Liver (tissue), 9 donors: Measurements from ENCODE around the gene CYP8B1. TPM values are rescaled to one million over a fixed set of nuclear protein-coding genes. Genes with fewer than 3 reads are reported as not detected.
A peak's percentile ranks its signal among the peaks of the same experiment; 100 is the strongest.

ENCODE experiments used
- DNase-seq: peaks from one replicate; pipeline ENCODE4 v3.0.0-alpha.2; 2017; ENCODE audit warnings: low spot score
- H3K27ac ChIP-seq, 2 donors: one replicate each; pipeline ENCODE4 v1.7.0; 2013; ENCODE audit warnings: inconsistent platforms in 2 of 2, low read length in 2 of 2, control low read depth in 1 of 2, low read depth in 1 of 2, mild to moderate bottlenecking in 1 of 2
- H3K27me3 ChIP-seq, 4 donors: one replicate each; pipeline versions ENCODE4 v1.6.1 to v1.7.0; 2013; ENCODE audit warnings: low read length in 3 of 4, inconsistent platforms in 1 of 4, mild to moderate bottlenecking in 1 of 4, moderate library complexity in 1 of 4; ENCODE audit not compliant: control insufficient read depth in 4 of 4, insufficient read depth in 4 of 4
- H3K36me3 ChIP-seq, 4 donors: one replicate each; pipeline versions ENCODE4 v1.6.1 to v1.7.0; 2013; ENCODE audit warnings: low read length in 3 of 4, mild to moderate bottlenecking in 3 of 4, low read depth in 1 of 4, moderate library complexity in 1 of 4; ENCODE audit not compliant: control insufficient read depth in 4 of 4, insufficient read depth in 3 of 4
- H3K4me1 ChIP-seq, 4 donors: one replicate each; pipeline versions ENCODE4 v1.6.1 to v1.7.0; 2013; ENCODE audit warnings: low read length in 3 of 4, mild to moderate bottlenecking in 3 of 4, moderate library complexity in 1 of 4; ENCODE audit not compliant: control insufficient read depth in 4 of 4, insufficient read depth in 4 of 4
- H3K4me3 ChIP-seq, 3 donors: one replicate each; pipeline versions ENCODE4 v1.6.1 to v1.7.0; 2013; ENCODE audit warnings: low read length in 3 of 3, control low read depth in 1 of 3, low read depth in 1 of 3, mild to moderate bottlenecking in 1 of 3
- H3K9ac ChIP-seq, 2 donors: one replicate each; pipeline ENCODE4 v1.7.0; 2013; ENCODE audit warnings: low read length in 2 of 2, mild to moderate bottlenecking in 2 of 2, moderate library complexity in 2 of 2, control low read depth in 1 of 2, low read depth in 1 of 2
- H3K9me3 ChIP-seq, 4 donors: one replicate each; pipeline versions ENCODE4 v1.6.1 to v1.7.0; 2013; ENCODE audit warnings: low read length in 3 of 4; ENCODE audit not compliant: control insufficient read depth in 4 of 4
- ATF3 ChIP-seq: IDR thresholded peaks from 2 replicates; pipeline ENCODE4 v1.6.1; 2016; ENCODE audit warnings: antibody characterized with exemption
- CTCF ChIP-seq: fragments of 150-350 bp; IDR thresholded peaks from 2 replicates; pipeline ENCODE4 v1.5.1; 2017; ENCODE audit warnings: improper control_type of control experiment, low read depth, low read length; ENCODE audit not compliant: missing input control
- EGR1 ChIP-seq, 2 donors: IDR thresholded peaks; 2 replicates each; pipeline ENCODE4 v1.6.1; 2016 to 2018; ENCODE audit warnings: antibody characterized with exemption in 2 of 2, low read depth in 2 of 2
- FOXA1 ChIP-seq: IDR thresholded peaks from 2 replicates; pipeline ENCODE4 v1.6.1; 2016; ENCODE audit warnings: antibody characterized with exemption
- FOXA2 ChIP-seq: IDR thresholded peaks from 2 replicates; pipeline ENCODE4 v1.6.1; 2016; ENCODE audit warnings: antibody characterized with exemption
- GABPA ChIP-seq, 2 donors: IDR thresholded peaks in 1 of 2; conservative IDR thresholded peaks in 1 of 2; 2 replicates each; pipeline ENCODE4 v1.6.1; 2016; ENCODE audit warnings: antibody characterized with exemption in 2 of 2, mild to moderate bottlenecking in 1 of 2, moderate library complexity in 1 of 2
- HNF4A ChIP-seq, 2 donors: conservative IDR thresholded peaks; 2 replicates each; pipeline ENCODE4 v1.6.1; 2016; ENCODE audit warnings: antibody characterized with exemption in 2 of 2, mild to moderate bottlenecking in 2 of 2
- HNF4G ChIP-seq: IDR thresholded peaks from 2 replicates; pipeline ENCODE4 v1.6.1; 2016; ENCODE audit warnings: antibody characterized with exemption
- JUND ChIP-seq, 2 donors: IDR thresholded peaks; 2 replicates each; pipeline ENCODE4 v1.6.1; 2016; ENCODE audit warnings: antibody characterized with exemption in 2 of 2
- NR2F2 ChIP-seq: IDR thresholded peaks from 2 replicates; pipeline ENCODE4 v1.6.1; 2016; ENCODE audit warnings: antibody characterized with exemption
- REST ChIP-seq: IDR thresholded peaks from 2 replicates; pipeline ENCODE4 v1.6.1; 2016; ENCODE audit warnings: antibody characterized with exemption, mild to moderate bottlenecking
- RXRA ChIP-seq, 2 donors: IDR thresholded peaks; 2 replicates each; pipeline ENCODE4 v1.6.1; 2017 to 2018; ENCODE audit warnings: antibody characterized with exemption in 2 of 2, mild to moderate bottlenecking in 1 of 2
- SP1 ChIP-seq: IDR thresholded peaks from 2 replicates; pipeline ENCODE4 v1.6.1; 2018; ENCODE audit warnings: antibody characterized with exemption, mild to moderate bottlenecking
- TAF1 ChIP-seq: conservative IDR thresholded peaks from 2 replicates; pipeline ENCODE4 v1.6.1; 2016; ENCODE audit warnings: antibody characterized with exemption, mild to moderate bottlenecking
- YY1 ChIP-seq: IDR thresholded peaks from 2 replicates; pipeline ENCODE4 v1.6.1; 2016; ENCODE audit warnings: antibody characterized with exemption, mild to moderate bottlenecking
- ZBTB33 ChIP-seq: IDR thresholded peaks from 2 replicates; pipeline ENCODE4 v1.6.1; 2016; ENCODE audit warnings: antibody characterized with exemption
- WGBS: extraction: QIAGEN DNeasy Blood & Tissue Kit; methylation state at CpG from one replicate; pipeline ENCODE4 v1.1.7; 2013; 5-methylcytosine and 5-hydroxymethylcytosine counted together
- polyA plus RNA-seq, 2 donors: library from polyadenylated mRNA; stranded (reverse) in 1 of 2; unstranded in 1 of 2; fragments of 200-250 nt in 1 of 2; fragments of >200 nt in 1 of 2; fragmentation: Nextera tagmentation in 1 of 2; extraction: Ambion mirVana in 1 of 2; gene quantifications; one replicate each; pipeline versions ENCODE4 v1.2.1 to v1.2.3, GENCODE V29; 2013 to 2015
- total RNA-seq, 2 donors: library from RNA; depleted of rRNA; stranded (reverse); fragments of >200 nt; gene quantifications; one replicate each; pipeline ENCODE4 v1.2.3, GENCODE V29; 2014
- donor health status: healthy.
- donor health status: healthy.
- donor health status: healthy.
- donor health status: healthy.
- donor health status: healthy.

CYP8B1 gene
- total and polyA plus RNA-seq, 4 donors = 21.2 to 490 (median 223) TPM

GRCh38 chr3:42829628-42830436 lies 45.8 kb downstream of the CYP8B1 start:
- Histone ChIP-seq H3K9ac (no peak overlapping the region), H3K4me1 (peaks cover 6 to 44% (median 40%) of the 10 kb centered on the region in 4 donors), H3K36me3 (no peaks in the 10 kb centered on the region), H3K9me3 (no peaks in the 10 kb centered on the region), H3K27me3 (no peaks in the 10 kb centered on the region), H3K27ac (peak overlapping the region; percentile 74 to 79), H3K4me3 (no peak overlapping the region)
- 24% methylated on average over 5 of the region's 5 CpGs for WGBS
- DNase-seq = no peak
- peak; percentile 10 for TF ChIP-seq ZBTB33
- TF ChIP-seq HNF4A (conservative IDR thresholded peaks at IDR 0.05) = peak; percentile 87 to 90
- no peak for TF ChIP-seq EGR1 (IDR thresholded peaks at IDR 0.05; ENCODE audit: low read depth in 2 of 2)
- peak; percentile 96 to 98 for TF ChIP-seq RXRA (IDR thresholded peaks at IDR 0.05)
- peak; percentile 43 for TF ChIP-seq SP1
- TF ChIP-seq ATF3 = no peak
- TF ChIP-seq JUND (IDR thresholded peaks at IDR 0.05) = peak; percentile 35 to 48
- no peak for TF ChIP-seq REST
- TF ChIP-seq YY1 = no peak
- TF ChIP-seq HNF4G = peak; percentile 61

- Histone ChIP-seq H3K4me3 (no peak overlapping the region), H3K9me3 (no peaks in the 10 kb centered on the region), H3K9ac (no peak overlapping the region), H3K27me3 (no peaks in the 10 kb centered on the region), H3K27ac (peak overlapping the region; percentile 74 to 79), H3K4me1 (peaks cover 6 to 44% (median 40%) of the 10 kb centered on the region in 4 donors), H3K36me3 (no peaks in the 10 kb centered on the region)
- no peak for DNase-seq
- 35% methylated on average over 5 of the region's 5 CpGs for WGBS
- TF ChIP-seq YY1 (peak; percentile 31), RXRA (IDR thresholded peaks at IDR 0.05) (peak in 1 of 2 donors; percentile 51), SP1 (peak; percentile 65), CTCF (no peak), GABPA (IDR thresholded peaks at IDR 0.05 in 1 of 2, conservative IDR thresholded peaks at IDR 0.05 in 1 of 2) (no peak), EGR1 (IDR thresholded peaks at IDR 0.05; ENCODE audit: low read depth in 2 of 2) (no peak), NR2F2 (no peak), FOXA2 (peak; percentile 47), HNF4A (conservative IDR thresholded peaks at IDR 0.05) (peak; percentile 85 to 92), FOXA1 (no peak), ZBTB33 (peak; percentile 47), TAF1 (no peak), REST (no peak), JUND (IDR thresholded peaks at IDR 0.05) (peak in 1 of 2 donors; percentile 81), HNF4G (peak; percentile 77)
Observed at GRCh38 chr3:42829083-42829627, 46.5 kb downstream of the CYP8B1 start.
